Camera-type eye (tissue), 1 donor: ENCODE results near the gene RAB3A. TPM values are rescaled to one million over a fixed set of nuclear protein-coding genes. Genes with fewer than 3 reads are reported as not detected.

Source experiments
- total RNA-seq: library from RNA; depleted of rRNA; stranded (reverse); fragments of >200 nt; gene quantifications from one replicate; pipeline ENCODE4 v1.2.3, GENCODE V29; 2014

Gene RAB3A, protein sequence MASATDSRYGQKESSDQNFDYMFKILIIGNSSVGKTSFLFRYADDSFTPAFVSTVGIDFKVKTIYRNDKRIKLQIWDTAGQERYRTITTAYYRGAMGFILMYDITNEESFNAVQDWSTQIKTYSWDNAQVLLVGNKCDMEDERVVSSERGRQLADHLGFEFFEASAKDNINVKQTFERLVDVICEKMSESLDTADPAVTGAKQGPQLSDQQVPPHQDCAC
- total RNA-seq: 21.1 TPM

DNA sequence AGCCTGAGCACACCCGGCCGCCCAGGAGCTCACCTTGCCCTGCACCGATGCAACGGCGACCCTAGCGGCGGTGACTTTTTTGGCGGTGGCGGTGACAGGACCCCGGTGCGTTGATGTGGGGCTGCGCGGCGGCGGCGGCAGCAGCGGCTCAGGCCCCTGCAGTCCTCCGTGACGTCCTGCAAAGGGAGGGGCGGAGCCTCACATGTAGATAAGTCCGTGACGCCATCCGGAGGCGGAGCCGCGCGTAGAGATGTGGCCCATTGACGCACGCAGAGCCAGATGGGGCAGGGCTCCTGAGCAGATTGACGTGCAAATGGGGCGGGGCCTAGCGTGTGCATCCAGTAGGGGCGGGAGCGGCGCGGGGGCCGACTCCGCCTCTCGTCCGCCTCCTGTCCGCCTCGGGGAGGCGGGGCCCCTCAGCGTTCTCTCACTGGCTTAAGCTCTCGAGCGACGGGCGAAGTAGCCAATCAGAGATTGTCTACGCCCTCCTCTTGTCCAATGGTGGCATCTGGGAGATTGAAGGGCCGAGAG, at the start of gene RAB3A:
RAB3A (minus strand) TSS at position 180 of the 531 bp plus-strand sequence. CDS start 1,302 bp downstream, outside the sequence.

DNA sequence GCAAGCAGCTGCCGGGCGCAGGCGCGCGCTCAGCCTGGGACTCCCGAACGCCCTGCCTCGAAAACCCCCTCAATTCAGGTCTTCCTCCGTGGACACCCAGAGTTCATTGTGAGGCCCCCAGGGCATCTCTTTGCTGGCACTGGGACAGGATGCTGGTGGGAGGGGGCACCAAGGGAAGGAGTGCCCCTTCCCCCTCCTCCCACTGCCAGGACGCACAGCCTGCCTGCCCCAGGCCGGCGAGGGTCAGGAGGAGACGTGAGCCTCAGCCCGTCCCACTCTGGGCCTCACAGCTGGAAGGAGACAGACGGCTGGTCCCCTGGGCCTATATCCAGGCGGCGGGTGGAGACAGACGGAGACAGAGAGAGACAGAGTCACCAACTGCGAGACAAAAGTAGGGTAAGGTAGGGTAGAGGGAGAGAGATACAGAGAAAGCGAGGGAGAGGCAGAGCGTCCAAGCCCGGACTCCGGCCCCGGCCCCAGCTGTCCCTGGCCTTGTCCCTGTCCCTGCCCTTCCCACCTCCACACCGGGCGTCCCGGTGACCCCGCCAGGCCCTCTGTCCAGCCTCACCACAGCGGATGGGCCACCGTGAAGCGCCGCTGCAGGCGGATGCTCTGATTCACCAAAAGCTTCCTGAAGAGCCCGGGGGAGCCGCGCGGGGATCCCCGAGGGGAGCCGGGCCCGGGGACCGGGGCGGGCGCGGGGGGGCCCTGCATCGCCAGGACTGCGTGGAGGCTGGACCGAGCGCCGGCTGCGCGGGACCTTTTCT, 22.0 kb upstream of the RAB3A start, which contains the start of gene PDE4C:
PDE4C (minus strand) TSS at position 737 of the 767 bp plus-strand sequence; CDS start at position 714, 23 bp downstream.

GRCh38 chr19:18192673-18193387, 11.0 kb downstream of the RAB3A start, which contains the start of gene MPV17L2:
Gene MPV17L2 (plus strand): TSS chr19:18193218. CDS start chr19:18193282, 64 bp downstream.

DNA sequence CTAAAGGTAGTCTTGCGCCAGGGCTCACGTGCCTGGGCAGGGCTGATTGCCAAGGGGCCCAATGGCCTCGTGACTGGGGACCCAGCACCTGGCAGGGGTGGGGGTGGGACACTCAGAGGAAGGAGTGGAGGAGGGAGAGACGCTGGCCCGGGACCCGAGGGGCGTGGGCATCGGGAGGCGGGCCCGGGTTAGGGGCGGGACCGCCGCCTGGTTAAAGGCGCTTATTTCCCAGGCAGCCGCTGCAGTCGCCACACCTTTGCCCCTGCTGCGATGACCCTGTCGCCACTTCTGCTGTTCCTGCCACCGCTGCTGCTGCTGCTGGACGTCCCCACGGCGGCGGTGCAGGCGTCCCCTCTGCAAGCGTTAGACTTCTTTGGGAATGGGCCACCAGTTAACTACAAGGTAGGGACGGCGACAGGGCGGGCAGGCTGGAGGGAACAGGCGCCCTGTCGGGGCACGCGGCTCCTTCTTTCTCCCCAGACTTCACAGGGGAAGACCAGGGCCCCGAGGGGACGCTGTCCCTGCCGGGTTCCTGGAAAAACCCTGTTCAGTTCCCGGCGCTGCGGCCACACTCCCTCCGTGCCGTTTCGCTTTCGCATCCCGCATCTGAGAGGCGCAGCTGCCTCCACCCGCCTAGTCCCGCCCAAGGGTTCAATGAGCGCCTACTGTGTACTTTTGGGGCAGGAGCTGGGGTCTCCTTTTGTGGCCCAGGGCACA, 30.1 kb downstream of the RAB3A start, which contains the start of gene IFI30:
IFI30 (plus strand) TSS at position 242 of the 717 bp plus-strand sequence; CDS start at position 271, 29 bp downstream.

DNA sequence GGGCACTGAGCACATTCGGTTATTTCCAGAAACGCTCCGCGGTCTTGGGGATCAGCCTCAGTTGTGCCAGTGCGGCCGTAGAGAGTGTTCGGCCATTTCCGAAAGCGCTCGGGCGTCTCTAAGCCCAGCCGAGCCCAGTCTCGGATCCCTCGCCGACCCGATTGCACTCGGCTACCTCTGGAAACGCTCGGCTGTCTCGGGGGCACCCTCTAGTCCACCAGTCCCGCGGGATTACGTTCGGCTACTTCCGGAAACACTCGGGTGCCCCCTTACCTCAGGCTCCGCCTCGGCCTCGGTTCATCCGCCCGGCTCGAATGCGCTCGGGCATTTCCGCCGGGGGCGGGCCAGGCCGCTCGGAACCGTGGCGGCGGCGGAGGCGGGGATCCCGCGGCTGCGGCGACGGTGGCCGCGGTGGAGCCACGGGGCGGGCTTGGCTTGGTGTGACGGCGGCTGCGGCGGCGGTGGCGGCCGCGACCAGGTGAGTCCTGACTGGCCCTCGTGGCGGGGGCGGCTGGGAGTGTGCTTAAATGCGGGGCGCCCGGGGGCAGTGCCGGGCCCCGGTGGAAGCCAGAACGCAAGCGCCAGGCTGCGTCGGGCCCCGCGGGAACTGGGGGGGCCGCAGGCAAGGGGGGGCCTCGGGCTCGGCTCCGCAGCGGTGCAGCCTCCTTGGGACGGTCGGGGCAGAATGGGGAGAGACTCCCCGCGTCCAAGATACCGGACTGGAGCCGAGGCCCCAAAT, 50.9 kb downstream of the RAB3A start, which contains the start of gene PIK3R2:
PIK3R2 (plus strand) TSS at position 347 of the 739 bp plus-strand sequence. CDS start 2,717 bp downstream, outside the sequence.

Other genes starting within 250 kb of the RAB3A start
- 11.1 TPM for gene KCNN1, start 236.9 kb downstream of the RAB3A start, total RNA-seq
- 34.5 TPM for gene ARRDC2, start 195.9 kb downstream of the RAB3A start, total RNA-seq
- gene IL12RB1, start 117.1 kb downstream of the RAB3A start, total RNA-seq: 0.38 TPM
- gene MAST3, start 106.3 kb downstream of the RAB3A start, total RNA-seq: 6.6 TPM
- 42.6 TPM for gene PIK3R2, start 50.9 kb downstream of the RAB3A start, total RNA-seq
- gene IFI30, start 30.2 kb downstream of the RAB3A start, total RNA-seq: 5.8 TPM
- gene MPV17L2, start 10.8 kb downstream of the RAB3A start, total RNA-seq: 9.4 TPM
- 3.8 TPM for gene PDE4C, start 22.4 kb upstream of the RAB3A start, total RNA-seq
- 3.1 TPM for gene IQCN, start 70.4 kb upstream of the RAB3A start, total RNA-seq
- 217 TPM for gene JUND, start 77.6 kb upstream of the RAB3A start, total RNA-seq
- gene LSM4, start 119.0 kb upstream of the RAB3A start, total RNA-seq: 99.8 TPM
- gene PGPEP1, start 136.6 kb upstream of the RAB3A start, total RNA-seq: 19.3 TPM
- gene GDF15, start 182.1 kb upstream of the RAB3A start, total RNA-seq: 8.2 TPM
- 2.0 TPM for gene LRRC25, start 193.6 kb upstream of the RAB3A start, total RNA-seq
- 49.9 TPM for gene SSBP4, start 215.4 kb upstream of the RAB3A start, total RNA-seq
- gene ISYNA1, start 234.1 kb upstream of the RAB3A start, total RNA-seq: 75.6 TPM